Thyroid gland (tissue), 4 donors: ENCODE data around the gene C1R. TPM values are rescaled to one million over a fixed set of nuclear protein-coding genes. Genes with fewer than 3 reads are reported as not detected.

ENCODE experiments used
- DNase-seq, 2 donors: peaks; one replicate each; pipeline ENCODE4 v3.0.0-alpha.2; 2019
- H3K27ac ChIP-seq, 3 donors: fragments of 200-600 bp; sonication (generic); 1 replicate in 2 of 3; 2 replicates in 1 of 3; pipeline ENCODE4 v1.5.1; 2016 to 2019; ENCODE audit warnings: mild to moderate bottlenecking in 1 of 3, moderate library complexity in 1 of 3
- H3K27me3 ChIP-seq: fragments of 200-600 bp; sonication (generic); one replicate; pipeline ENCODE4 v1.5.1; 2019
- H3K36me3 ChIP-seq, 2 donors: fragments of 200-600 bp; sonication (generic); one replicate each; pipeline ENCODE4 v1.5.1; 2016 to 2019
- H3K4me1 ChIP-seq, 2 donors: fragments of 200-600 bp; sonication (generic); one replicate each; pipeline ENCODE4 v1.5.1; 2017 to 2019
- H3K4me3 ChIP-seq, 3 donors: fragments of 200-600 bp; sonication (generic); replicated peaks in 1 of 3; 1 replicate in 2 of 3; 2 replicates in 1 of 3; pipeline ENCODE4 v1.5.1; 2016; ENCODE audit warnings: mild to moderate bottlenecking in 1 of 3
- H3K9me3 ChIP-seq: fragments of 200-600 bp; sonication (generic); one replicate; pipeline ENCODE4 v1.5.1; 2017
- CTCF ChIP-seq, 6 experiments: fragments of 200-600 bp in 3 of 6; fragments of 450-650 bp in 3 of 6; sonication (generic) in 3 of 6; IDR thresholded peaks; one replicate each; pipeline ENCODE4 v1.5.1; 2016 to 2019; ENCODE audit warnings: antibody characterized with exemption in 6 of 6, mild to moderate bottlenecking in 2 of 6, inconsistent platforms in 1 of 6, moderate library complexity in 1 of 6
- POLR2A ChIP-seq, 2 donors: fragments of 450-650 bp; IDR thresholded peaks; one replicate each; pipeline ENCODE4 v1.6.1; 2017; ENCODE audit warnings: antibody characterized with exemption in 2 of 2, mild to moderate bottlenecking in 2 of 2, moderate library complexity in 1 of 2
- WGBS, 2 donors: methylation state at CpG; one replicate each; pipeline ENCODE4 v1.1.5; 2017; 5-methylcytosine and 5-hydroxymethylcytosine counted together
- intact Hi-C: fragments of 100-400 bp; cut with DNase I; formaldehyde crosslinking; loops from one replicate; pipeline ENCODE4 v1.15.1; 2023
- total RNA-seq, 4 donors: library from RNA; depleted of rRNA; stranded (reverse); fragments of >200 nt; gene quantifications; one replicate each; pipeline ENCODE4 v1.2.3, GENCODE V29; 2016

C1R gene
- total RNA-seq, 4 donors from 2014 or later = 132 to 545 (median 312) TPM

GRCh38 chr12:7072554-7072953 is 19.7 kb downstream of the C1R start:
- WGBS, 2 donors = 85 to 90% methylated on average over 6 of the region's 6 CpGs
- Histone ChIP-seq H3K4me1 (no peaks in the 10 kb centered on the region), H3K27me3 (no peaks in the 10 kb centered on the region), H3K27ac (no peak overlapping the region), H3K9me3 (no peaks in the 10 kb centered on the region), H3K36me3 (no peaks in the 10 kb centered on the region), H3K4me3 (no peak overlapping the region)
- intact Hi-C loops = no loop called here
- TF ChIP-seq POLR2A (IDR thresholded peaks at IDR 0.05) (no peak), CTCF (IDR thresholded peaks at IDR 0.05) (no peak)
- no peak for DNase-seq

- no peaks in the 10 kb centered on the region for H3K27me3 ChIP-seq
- no peak for DNase-seq
- intact Hi-C loops = no loop called here
- no peaks in the 10 kb centered on the region for H3K4me1 ChIP-seq
- WGBS, 2 donors = 84 to 85% methylated on average over 6 of the region's 6 CpGs
- no peaks in the 10 kb centered on the region for H3K9me3 ChIP-seq
- no peak overlapping the region for H3K27ac ChIP-seq
- no peak overlapping the region for H3K4me3 ChIP-seq
- no peaks in the 10 kb centered on the region for H3K36me3 ChIP-seq
- TF ChIP-seq CTCF (IDR thresholded peaks at IDR 0.05) (no peak), POLR2A (IDR thresholded peaks at IDR 0.05) (no peak)
Measured at GRCh38 chr12:7072035-7072434, 20.2 kb downstream of the C1R start.

- Histone ChIP-seq H3K9me3 (no peaks in the 10 kb centered on the region), H3K27me3 (no peaks in the 10 kb centered on the region), H3K27ac (no peak overlapping the region), H3K4me3 (no peak overlapping the region), H3K36me3 (no peaks in the 10 kb centered on the region), H3K4me1 (no peaks in the 10 kb centered on the region)
- no peak for DNase-seq
- TF ChIP-seq CTCF (IDR thresholded peaks at IDR 0.05) (no peak), POLR2A (IDR thresholded peaks at IDR 0.05) (no peak)
- WGBS, 2 donors = 86 to 92% methylated on average over 5 to 6 of the region's 6 CpGs
- intact Hi-C loops = no loop called here
Measured at GRCh38 chr12:7069386-7069785, 22.9 kb downstream of the C1R start.

GRCh38 chr12:7068994-7069346 is 23.3 kb downstream of the C1R start:
- TF ChIP-seq CTCF (IDR thresholded peaks at IDR 0.05) (no peak), POLR2A (IDR thresholded peaks at IDR 0.05) (no peak)
- 58 to 85% methylated on average over 2 of the region's 2 CpGs for WGBS, 2 donors
- H3K27ac ChIP-seq = no peak overlapping the region

GRCh38 chr12:7068240-7068993 is 23.8 kb downstream of the C1R start:
- intact Hi-C loops = no loop called here
- Histone ChIP-seq H3K27ac (no peak overlapping the region), H3K9me3 (no peaks in the 10 kb centered on the region), H3K4me1 (no peaks in the 10 kb centered on the region), H3K36me3 (no peaks in the 10 kb centered on the region), H3K27me3 (no peaks in the 10 kb centered on the region), H3K4me3 (no peak overlapping the region)
- DNase-seq = no peak
- no peak for TF ChIP-seq CTCF (IDR thresholded peaks at IDR 0.05)
- no peak for TF ChIP-seq POLR2A (IDR thresholded peaks at IDR 0.05)
- WGBS, 2 donors = 79% methylated on average over 11 of the region's 11 CpGs

More at GRCh38 chr12:7068994-7069346, 23.3 kb downstream of the C1R start:
- DNase-seq = no peak
- intact Hi-C loops = no loop called here
- Histone ChIP-seq H3K4me1 (no peaks in the 10 kb centered on the region), H3K27me3 (no peaks in the 10 kb centered on the region), H3K9me3 (no peaks in the 10 kb centered on the region), H3K36me3 (no peaks in the 10 kb centered on the region), H3K4me3 (no peak overlapping the region)
